ENCODE data around the gene IRGC. TPM values are rescaled to one million over a fixed set of nuclear protein-coding genes. Genes with fewer than 3 reads are reported as not detected.

Gene IRGC
- total and polyA plus RNA-seq, 2 of the 4 experiments (the other 2 are of a cell fraction), result not detected

GRCh38 chr19:43765109-43765876, 49.4 kb downstream of the IRGC start:
- H2BK5ac ChIP-seq (ENCODE audit: low read depth, low read length, poor library complexity, severe bottlenecking), result peak overlapping the region; percentile 75
- 0% methylated on average over 7 of the region's 16 CpGs; no CpG with 5 or more reads in 1 of the 2 experiments for WGBS, 2 experiments (ENCODE audit: extremely low coverage in 2 of 2, insufficient read length in 1 of 2)
- peak overlapping the region; percentile 63 for H3K27ac ChIP-seq (ENCODE audit: insufficient read depth, low read length)
- peaks cover 14% of the 10 kb centered on the region for H3K4me1 ChIP-seq (ENCODE audit: control insufficient read depth, insufficient read depth, low read length)
- intact Hi-C loops (cut with micrococcal nuclease) (no loop called here), dilution Hi-C loops (cut with HindIII; ENCODE audit: low sequenced_read_pairs, unreplicated experiment) (no loop called here), in situ Hi-C loops (cut with MboI; ENCODE audit: low sequenced_read_pairs) (no loop called here)
- no peaks in the 10 kb centered on the region for H3K27me3 ChIP-seq (ENCODE audit: control insufficient read depth, insufficient read depth, low read length)
- H2AFZ ChIP-seq (replicated peaks; ENCODE audit: low read length, poor library complexity), result peak overlapping the region; percentile 84
- no peaks in the 10 kb centered on the region for H3K9me3 ChIP-seq (ENCODE audit: control insufficient read depth, insufficient read depth, low read length)
- DNase-seq, result peak; percentile 97
- peak overlapping the region; percentile 86 for H4K91ac ChIP-seq (ENCODE audit: insufficient read depth, low read depth, low read length)
- H2BK120ac ChIP-seq (ENCODE audit: low read depth, low read length), result peak overlapping the region; percentile 91
- peak overlapping the region; percentile 88 for H2AK5ac ChIP-seq (ENCODE audit: low read depth, low read length)
- H2BK15ac ChIP-seq (ENCODE audit: low read depth, low read length), result peak overlapping the region; percentile 96; the same call in 2 of the 3 replicates
- H2BK20ac ChIP-seq (ENCODE audit: low read depth, low read length), result peak overlapping the region; percentile 92
- H3K23ac ChIP-seq (ENCODE audit: low read depth, low read length), result peak overlapping the region; percentile 74
- no TSS peak for BruUV-seq (replicated peaks)
- ChIA-PET POLR2A (ENCODE audit: unreplicated experiment) (interaction anchor here (0.6 to 1.4 kb wide), 3 partner anchors 10 to 62 kb away, joined by 3 to 4 read pairs (median 3); partner anchors contain the start of gene SMG9), CTCF (interaction anchor here (0.7 to 2.5 kb wide), 5 partner anchors 9 to 22 kb away, joined by 3 to 10 read pairs (median 4); no protein-coding TSS in a partner anchor)
- peak overlapping the region; percentile 56 to 91 for H4K8ac ChIP-seq (ENCODE audit: low read depth in 2 of 2, low read length in 2 of 2)
- peak overlapping the region; percentile 90 for H3K4ac ChIP-seq (ENCODE audit: low read depth, low read length)
- H3K79me1 ChIP-seq (ENCODE audit: low read depth in 1 of 2, low read length in 2 of 2), result peaks cover 0 to 14% of the 10 kb centered on the region in 2 experiments; a peak in 2 of 4 replicates
- no peak overlapping the region for H3K9ac ChIP-seq (ENCODE audit: low read depth, low read length)
- H3K36me3 ChIP-seq (ENCODE audit: control insufficient read depth, insufficient read depth, low read length), result no peaks in the 10 kb centered on the region
- ATAC-seq (ENCODE audit: low read depth), result peak; percentile 93
- H3K56ac ChIP-seq (ENCODE audit: extremely low read depth, insufficient read depth, low read length), result peak overlapping the region; percentile 67
- peak overlapping the region; percentile 89 for H2AK9ac ChIP-seq (replicated peaks; ENCODE audit: low read depth, low read length, poor library complexity)
- H3K9me1 ChIP-seq (ENCODE audit: insufficient read depth, low read length), result peaks cover 25% of the 10 kb centered on the region
- H3K4me2 ChIP-seq (ENCODE audit: low read depth, low read length), result peak overlapping the region; percentile 35
- H4K20me1 ChIP-seq (ENCODE audit: insufficient read depth, low read length), result no peaks in the 10 kb centered on the region
- H3K14ac ChIP-seq (replicated peaks; ENCODE audit: low read depth, low read length), result peak overlapping the region; percentile 71
- no peak overlapping the region for H3K4me3 ChIP-seq (ENCODE audit: insufficient read depth, low read depth, low read length)
- H4K5ac ChIP-seq (ENCODE audit: low read depth, low read length), result peak overlapping the region; percentile 20; the same call in 1 of the 2 replicates
- H3K18ac ChIP-seq (ENCODE audit: low read depth, low read length), result peak overlapping the region; percentile 49; the same call in 1 of the 2 replicates
- TF ChIP-seq RAD21 (IDR thresholded peaks at IDR 0.05; ENCODE audit: low read length) (peak; percentile 28; the same call in 1 of the 2 replicates), MAZ (IDR thresholded peaks at IDR 0.05; ENCODE audit: borderline replicate concordance, low read depth, low read length) (peak; percentile 93), SMC3 (IDR thresholded peaks at IDR 0.05; ENCODE audit: low read depth, low read length) (no peak), ELK1 (IDR thresholded peaks at IDR 0.05; ENCODE audit: borderline replicate concordance, low read depth, low read length) (no peak), BHLHE40 (IDR thresholded peaks at IDR 0.05; ENCODE audit: low read depth, low read length) (peak; percentile 34; the same call in 1 of the 2 replicates), CHD1 (IDR thresholded peaks at IDR 0.05; ENCODE audit: low read depth, low read length) (no peak), NFE2L2 (IDR thresholded peaks at IDR 0.05; ENCODE audit: low read depth, low read length) (peak; percentile 33; the same call in 1 of the 2 replicates), POLR2A (IDR thresholded peaks at IDR 0.05; ENCODE audit: low read depth, low read length) (no peak), CTCF (conservative IDR thresholded peaks at IDR 0.05; ENCODE audit: low read depth, low read length) (no peak), FOS (IDR thresholded peaks at IDR 0.05; ENCODE audit: low read depth, low read length) (peak; percentile 92), USF2 (IDR thresholded peaks at IDR 0.05; ENCODE audit: low read depth, low read length) (no peak), MAFK (IDR thresholded peaks at IDR 0.05; ENCODE audit: low read depth, low read length) (no peak), CEBPB (IDR thresholded peaks at IDR 0.05; ENCODE audit: low read depth, low read length) (no peak), RCOR1 (IDR thresholded peaks at IDR 0.05; ENCODE audit: insufficient replicate concordance, low read length) (peak; percentile 98)

Measured in IMR-90 (cell line).